Activated naive CD4-positive, alpha-beta T cell treated with anti-CD3 and anti-CD28 coated beads, Interleukin-2, amount 10 ng/mL, durations not matched to agents 5 hours and 36 hours (primary cell): ENCODE measurements around the gene INMT. TPM values are rescaled to one million over a fixed set of nuclear protein-coding genes. Genes with fewer than 3 reads are reported as not detected.

Source experiments
- total RNA-seq, 2 experiments: library from RNA; stranded (reverse); gene quantifications; one replicate each; pipeline ENCODE4 v1.2.3, GENCODE V29; 2021

INMT gene
- total RNA-seq, result 1 to 10 TPM in 1 of 2 experiments, under 1 TPM in 1; 0.99 to 1.4 TPM

DNA sequence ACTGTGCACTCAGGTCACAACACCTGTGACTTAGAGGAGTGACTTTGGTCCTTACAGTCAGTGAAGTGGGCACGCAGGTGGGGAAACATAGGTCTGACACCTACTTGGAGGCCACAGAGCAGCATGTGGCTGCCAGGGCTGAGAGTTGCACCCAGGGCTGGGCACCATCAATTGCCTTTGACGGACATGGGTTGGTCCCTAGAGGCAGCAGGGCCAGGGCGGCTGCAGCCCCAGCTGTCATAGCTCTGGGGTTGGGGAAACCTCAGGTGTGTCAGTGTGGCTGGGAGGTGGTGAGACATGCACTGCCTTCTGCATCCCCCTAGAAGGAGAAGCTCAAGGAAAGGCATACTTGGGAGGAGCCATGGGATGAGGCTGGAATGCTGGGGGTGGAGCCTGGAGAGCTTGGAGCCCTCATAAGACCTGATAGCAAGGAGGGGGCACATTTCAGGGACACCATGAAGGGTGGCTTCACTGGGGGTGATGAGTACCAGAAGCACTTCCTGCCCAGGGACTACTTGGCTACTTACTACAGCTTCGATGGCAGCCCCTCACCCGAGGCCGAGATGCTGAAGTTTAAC, at the start of gene INMT:
Gene INMT, plus strand, starts transcription at position 440 of the 578 bp plus-strand sequence. Its CDS starts 16 bp downstream, at position 456.

DNA sequence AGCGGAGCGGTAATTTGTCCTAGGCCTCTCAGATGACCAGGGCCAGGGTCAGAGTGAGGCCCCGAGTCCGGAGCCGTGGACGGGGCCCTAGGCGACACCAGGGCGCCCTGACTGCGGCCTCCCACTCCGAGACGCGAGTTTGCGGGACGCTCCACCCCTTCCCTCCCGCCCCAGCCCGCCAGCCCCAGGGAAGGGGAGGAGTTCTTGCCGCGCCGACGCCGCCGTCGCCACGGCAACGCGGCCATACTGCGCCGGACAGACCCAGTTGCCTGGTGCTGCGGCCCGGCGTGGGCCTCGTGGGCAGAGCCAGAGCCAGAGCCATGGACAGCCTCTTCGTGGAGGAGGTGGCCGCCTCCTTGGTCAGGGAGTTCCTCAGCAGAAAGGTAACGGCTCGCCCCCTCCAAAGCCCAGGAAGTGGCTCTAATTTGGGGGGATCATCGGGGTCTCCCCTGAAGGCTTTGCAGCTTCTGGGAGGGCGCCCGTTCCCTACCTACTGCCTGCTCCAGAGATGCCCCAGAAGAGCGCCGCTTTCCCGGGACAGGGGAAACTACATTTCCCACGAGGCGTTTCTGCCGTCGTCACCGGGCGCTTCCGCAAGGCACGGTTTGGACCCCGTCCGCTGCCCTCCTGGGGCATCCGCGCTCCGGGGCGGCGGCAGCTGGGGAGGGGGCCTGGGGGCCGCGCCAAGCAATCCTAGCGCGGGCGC, 19.4 kb downstream of the INMT start, which contains the start of gene MINDY4:
Gene MINDY4, plus strand, starts transcription at position 244 of the 706 bp plus-strand sequence. Its CDS starts 77 bp downstream, at position 321.

Other genes starting within 250 kb of the INMT start
- 10 to 100 TPM; 32.7 to 34.2 TPM for gene GGCT, start 247.3 kb upstream of the INMT start, total RNA-seq
- gene GARS1, start 157.3 kb upstream of the INMT start, total RNA-seq, result 100 to 1,000 TPM; 125 to 133 TPM
- gene CRHR2, start 69.7 kb upstream of the INMT start, total RNA-seq, result not detected
- 1 to 10 TPM; 1.3 TPM for gene MINDY4, start 19.3 kb downstream of the INMT start, total RNA-seq
- gene AQP1, start 159.7 kb downstream of the INMT start, total RNA-seq, result under 1 TPM; 0.08 to 0.14 TPM
- gene GHRHR, start 211.8 kb downstream of the INMT start, total RNA-seq, result not detected